K562 (cell line): ENCODE measurements around the gene PTPN9. TPM values are rescaled to one million over a fixed set of nuclear protein-coding genes. Genes with fewer than 3 reads are reported as not detected.
A peak's percentile ranks its signal among the peaks of the same experiment; 100 is the strongest.

Experiments
- COPS2 ChIP-seq: fragments of 450-650 bp; conservative IDR thresholded peaks from 2 replicates; pipeline ENCODE4 v1.6.1; 2016; ENCODE audit warnings: mild to moderate bottlenecking, moderate library complexity
- KAT8 ChIP-seq: fragments of 450-650 bp; IDR thresholded peaks from 2 replicates; pipeline ENCODE4 v1.6.1; 2016; ENCODE audit warnings: low read depth, mild to moderate bottlenecking
- MEIS2 ChIP-seq: fragments of 450-650 bp; IDR thresholded peaks from 2 replicates; pipeline ENCODE4 v1.6.1; 2014; ENCODE audit warnings: mild to moderate bottlenecking; ENCODE audit not compliant: partially characterized antibody
- RBFOX2 ChIP-seq: fragments of 200-400 bp; formaldehyde crosslinking; IDR thresholded peaks from 2 replicates; pipeline ENCODE4 v1.6.1; 2017; ENCODE audit warnings: low read depth, mild to moderate bottlenecking, low read length, moderate library complexity
- SIN3A ChIP-seq, 2 experiments: fragments of 150-350 bp in 1 of 2; IDR thresholded peaks; 2 replicates each; pipeline ENCODE4 v1.6.1; 2011 to 2016; ENCODE audit warnings: borderline replicate concordance in 2 of 2, low read depth in 2 of 2, low read length in 2 of 2, mild to moderate bottlenecking in 2 of 2, moderate library complexity in 2 of 2; ENCODE audit not compliant: control insufficient read depth in 1 of 2
- SREBF1 ChIP-seq: fragments of 150-350 bp; IDR thresholded peaks from 2 replicates; pipeline ENCODE4 v1.6.1; 2014; ENCODE audit warnings: antibody characterized with exemption, low read depth, low read length, borderline replicate concordance
- TAF1 ChIP-seq: IDR thresholded peaks from 2 replicates; pipeline ENCODE4 v1.6.1; 2011; ENCODE audit warnings: mild to moderate bottlenecking, low read length, moderate library complexity; ENCODE audit not compliant: insufficient read depth, control insufficient read depth, severe bottlenecking; ENCODE audit errors: extremely low read depth
- TSC22D4 ChIP-seq: fragments of 450-650 bp; IDR thresholded peaks from 2 replicates; pipeline ENCODE4 v1.6.1; 2016; ENCODE audit warnings: missing genetic modification characterization, missing biosample characterization, control low read depth
- ZBTB7A ChIP-seq: IDR thresholded peaks from 2 replicates; pipeline ENCODE4 v1.6.1; 2011; ENCODE audit warnings: low read depth, mild to moderate bottlenecking, low read length, moderate library complexity, borderline replicate concordance; ENCODE audit not compliant: control insufficient read depth
- ZNF263 ChIP-seq: sonication (generic); formaldehyde crosslinking; IDR thresholded peaks from 2 replicates; pipeline ENCODE4 v1.8.0; 2022; ENCODE audit warnings: mild to moderate bottlenecking, missing genetic modification reagents, borderline replicate concordance
- ZNF586 ChIP-seq: fragments of 450-650 bp; formaldehyde crosslinking; conservative IDR thresholded peaks from 2 replicates; pipeline ENCODE4 v1.4.0; 2020; ENCODE audit warnings: mild to moderate bottlenecking, moderate library complexity
- polyA plus RNA-seq, 8 experiments: library from polyadenylated mRNA; depleted of rRNA in 4 of 8; stranded (reverse) in 5 of 8; unstranded in 3 of 8; fragments of >200 nt; fragmentation: Nextera tagmentation in 2 of 8; fragmentation: Illumina TruSeq in 1 of 8; extraction: Ambion mirVana in 2 of 8; extraction: Trizol in 1 of 8; gene quantifications; 2 replicates each; pipeline versions ENCODE4 v1.2.1 to v1.2.3, GENCODE V29; 2011 to 2014; ENCODE audit warnings: inconsistent platforms in 1 of 8, missing spikeins in 1 of 8
- total RNA-seq, 7 experiments: library from RNA; depleted of rRNA in 6 of 7; stranded (reverse); fragments of >200 nt in 6 of 7; fragmentation: Illumina TruSeq in 2 of 7; extraction: Trizol in 2 of 7; gene quantifications; 2 replicates each; pipeline versions ENCODE4 v1.2.1 to v1.2.3, GENCODE V29; 2011 to 2021; ENCODE audit warnings: low replicate concordance in 1 of 7
- TF ChIP-seq, protein P1 (sequence below): sonication (generic); formaldehyde crosslinking; IDR thresholded peaks from 2 replicates; pipeline ENCODE4 v1.4.0; 2020; ENCODE audit warnings: mild to moderate bottlenecking, missing genetic modification reagents
- TF ChIP-seq, protein P2 (sequence below): fragments of 450-650 bp; IDR thresholded peaks from 2 replicates; pipeline ENCODE4 v1.6.1; 2016; ENCODE audit warnings: low read depth
- TF ChIP-seq, protein P3 (sequence below): fragments of 450-650 bp; conservative IDR thresholded peaks from 2 replicates; pipeline ENCODE4 v1.6.1; 2016; ENCODE audit warnings: missing genetic modification characterization, low read depth, mild to moderate bottlenecking, control low read depth, missing compliant biosample characterization

Gene PTPN9
- total and polyA plus RNA-seq, 9 of the 15 experiments (the other 6 are each of a cell fraction or from before 2014, with no cell fraction given) = 5.0 to 24.0 (median 14.2) TPM

DNA sequence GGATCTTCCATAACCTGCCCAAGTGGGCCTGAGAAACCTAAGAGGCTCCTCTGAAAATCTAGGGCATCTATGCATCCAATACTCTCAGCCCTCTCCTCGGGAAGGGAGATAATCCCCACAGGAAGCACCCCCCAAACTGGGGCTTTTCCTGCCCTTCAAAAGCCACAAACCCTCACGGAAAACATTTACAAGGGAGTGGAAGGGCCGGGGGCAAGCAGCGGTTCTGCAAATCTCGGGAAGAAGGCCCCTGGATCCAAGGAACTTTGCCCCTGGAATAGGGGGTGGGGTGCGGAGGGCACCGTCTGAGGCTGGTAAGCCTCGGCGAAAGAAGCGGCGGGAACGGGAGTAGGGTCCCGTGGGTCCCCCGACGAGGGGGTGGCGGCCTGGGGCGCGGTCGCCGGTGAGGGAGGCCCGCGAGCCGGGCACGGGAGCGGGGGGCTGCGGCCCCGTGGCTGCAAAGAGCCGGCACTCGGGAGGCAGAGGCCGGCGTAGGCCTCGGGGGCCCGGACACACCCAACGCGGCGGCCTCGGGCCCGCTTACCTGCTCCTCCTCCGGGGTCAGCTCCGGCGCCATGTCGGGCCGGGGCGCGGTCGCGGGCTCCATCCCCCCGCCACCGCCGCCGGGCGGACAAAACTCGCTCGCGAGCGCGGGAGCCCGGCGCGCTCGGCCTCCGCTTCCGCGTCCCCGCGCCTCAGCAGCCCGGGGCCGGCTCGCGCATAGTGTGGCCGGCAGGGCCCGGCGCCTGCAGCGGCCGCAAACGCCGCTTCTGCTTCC is 755 bp downstream of the PTPN9 start (continued):
- TF ChIP-seq KAT8 (no peak), ZNF263 (CRISPR knock-in tag) (0 out of 2 replicates have a peak, but pooled peaks have one; percentile 26), MEIS2 (no peak), SIN3A (IDR thresholded peaks at IDR 0.05; ENCODE audit: borderline replicate concordance in 2 of 2, control insufficient read depth in 1 of 2, low read depth in 2 of 2, low read length in 2 of 2) (peak in 1 of 2 experiments; percentile 42; a peak in 1 of 4 replicates), RBFOX2 (peak; percentile 75), TAF1 (peak; percentile 54), ZNF586 (CRISPR knock-in tag) (no peak), ZBTB7A (peak; percentile 59; the same call in 1 of the 2 replicates), SREBF1 (no peak), COPS2 (no peak), TSC22D4 (tag) (no peak)
- TF ChIP-seq, protein P1, sequence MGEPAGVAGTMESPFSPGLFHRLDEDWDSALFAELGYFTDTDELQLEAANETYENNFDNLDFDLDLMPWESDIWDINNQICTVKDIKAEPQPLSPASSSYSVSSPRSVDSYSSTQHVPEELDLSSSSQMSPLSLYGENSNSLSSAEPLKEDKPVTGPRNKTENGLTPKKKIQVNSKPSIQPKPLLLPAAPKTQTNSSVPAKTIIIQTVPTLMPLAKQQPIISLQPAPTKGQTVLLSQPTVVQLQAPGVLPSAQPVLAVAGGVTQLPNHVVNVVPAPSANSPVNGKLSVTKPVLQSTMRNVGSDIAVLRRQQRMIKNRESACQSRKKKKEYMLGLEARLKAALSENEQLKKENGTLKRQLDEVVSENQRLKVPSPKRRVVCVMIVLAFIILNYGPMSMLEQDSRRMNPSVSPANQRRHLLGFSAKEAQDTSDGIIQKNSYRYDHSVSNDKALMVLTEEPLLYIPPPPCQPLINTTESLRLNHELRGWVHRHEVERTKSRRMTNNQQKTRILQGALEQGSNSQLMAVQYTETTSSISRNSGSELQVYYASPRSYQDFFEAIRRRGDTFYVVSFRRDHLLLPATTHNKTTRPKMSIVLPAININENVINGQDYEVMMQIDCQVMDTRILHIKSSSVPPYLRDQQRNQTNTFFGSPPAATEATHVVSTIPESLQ (CRISPR knock-in tag) = peak; percentile 38; the same call in 1 of the 2 replicates
- TF ChIP-seq, protein P2, sequence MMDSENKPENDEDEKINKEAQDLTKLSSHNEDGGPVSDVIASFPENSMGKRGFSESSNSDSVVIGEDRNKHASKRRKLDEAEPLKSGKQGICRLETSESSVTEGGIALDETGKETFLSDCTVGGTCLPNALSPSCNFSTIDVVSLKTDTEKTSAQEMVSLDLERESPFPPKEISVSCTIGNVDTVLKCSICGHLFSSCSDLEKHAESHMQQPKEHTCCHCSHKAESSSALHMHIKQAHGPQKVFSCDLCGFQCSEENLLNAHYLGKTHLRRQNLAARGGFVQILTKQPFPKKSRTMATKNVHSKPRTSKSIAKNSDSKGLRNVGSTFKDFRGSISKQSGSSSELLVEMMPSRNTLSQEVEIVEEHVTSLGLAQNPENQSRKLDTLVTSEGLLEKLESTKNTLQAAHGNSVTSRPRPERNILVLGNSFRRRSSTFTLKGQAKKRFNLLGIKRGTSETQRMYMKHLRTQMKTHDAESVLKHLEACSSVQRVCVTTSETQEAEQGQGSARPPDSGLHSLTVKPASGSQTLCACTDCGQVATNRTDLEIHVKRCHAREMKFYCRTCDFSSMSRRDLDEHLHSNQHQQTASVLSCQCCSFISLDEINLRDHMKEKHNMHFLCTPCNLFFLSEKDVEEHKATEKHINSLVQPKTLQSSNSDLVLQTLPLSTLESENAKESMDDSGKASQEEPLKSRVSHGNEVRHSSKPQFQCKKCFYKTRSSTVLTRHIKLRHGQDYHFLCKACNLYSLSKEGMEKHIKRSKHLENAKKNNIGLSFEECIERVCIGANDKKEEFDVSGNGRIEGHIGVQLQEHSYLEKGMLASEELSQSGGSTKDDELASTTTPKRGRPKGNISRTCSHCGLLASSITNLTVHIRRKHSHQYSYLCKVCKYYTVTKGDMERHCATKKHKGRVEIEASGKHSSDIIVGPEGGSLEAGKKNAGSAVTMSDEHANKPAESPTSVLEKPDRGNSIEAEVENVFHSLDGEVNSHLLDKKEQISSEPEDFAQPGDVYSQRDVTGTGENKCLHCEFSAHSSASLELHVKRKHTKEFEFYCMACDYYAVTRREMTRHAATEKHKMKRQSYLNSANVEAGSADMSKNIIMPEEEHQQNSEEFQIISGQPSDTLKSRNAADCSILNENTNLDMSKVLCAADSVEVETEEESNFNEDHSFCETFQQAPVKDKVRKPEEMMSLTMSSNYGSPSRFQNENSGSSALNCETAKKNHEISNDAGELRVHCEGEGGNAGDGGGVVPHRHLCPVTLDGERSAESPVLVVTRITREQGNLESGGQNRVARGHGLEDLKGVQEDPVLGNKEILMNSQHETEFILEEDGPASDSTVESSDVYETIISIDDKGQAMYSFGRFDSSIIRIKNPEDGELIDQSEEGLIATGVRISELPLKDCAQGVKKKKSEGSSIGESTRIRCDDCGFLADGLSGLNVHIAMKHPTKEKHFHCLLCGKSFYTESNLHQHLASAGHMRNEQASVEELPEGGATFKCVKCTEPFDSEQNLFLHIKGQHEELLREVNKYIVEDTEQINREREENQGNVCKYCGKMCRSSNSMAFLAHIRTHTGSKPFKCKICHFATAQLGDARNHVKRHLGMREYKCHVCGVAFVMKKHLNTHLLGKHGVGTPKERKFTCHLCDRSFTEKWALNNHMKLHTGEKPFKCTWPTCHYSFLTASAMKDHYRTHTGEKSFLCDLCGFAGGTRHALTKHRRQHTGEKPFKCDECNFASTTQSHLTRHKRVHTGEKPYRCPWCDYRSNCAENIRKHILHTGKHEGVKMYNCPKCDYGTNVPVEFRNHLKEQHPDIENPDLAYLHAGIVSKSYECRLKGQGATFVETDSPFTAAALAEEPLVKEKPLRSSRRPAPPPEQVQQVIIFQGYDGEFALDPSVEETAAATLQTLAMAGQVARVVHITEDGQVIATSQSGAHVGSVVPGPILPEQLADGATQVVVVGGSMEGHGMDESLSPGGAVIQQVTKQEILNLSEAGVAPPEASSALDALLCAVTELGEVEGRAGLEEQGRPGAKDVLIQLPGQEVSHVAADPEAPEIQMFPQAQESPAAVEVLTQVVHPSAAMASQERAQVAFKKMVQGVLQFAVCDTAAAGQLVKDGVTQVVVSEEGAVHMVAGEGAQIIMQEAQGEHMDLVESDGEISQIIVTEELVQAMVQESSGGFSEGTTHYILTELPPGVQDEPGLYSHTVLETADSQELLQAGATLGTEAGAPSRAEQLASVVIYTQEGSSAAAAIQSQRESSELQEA = no peak
- TF ChIP-seq, protein P3, sequence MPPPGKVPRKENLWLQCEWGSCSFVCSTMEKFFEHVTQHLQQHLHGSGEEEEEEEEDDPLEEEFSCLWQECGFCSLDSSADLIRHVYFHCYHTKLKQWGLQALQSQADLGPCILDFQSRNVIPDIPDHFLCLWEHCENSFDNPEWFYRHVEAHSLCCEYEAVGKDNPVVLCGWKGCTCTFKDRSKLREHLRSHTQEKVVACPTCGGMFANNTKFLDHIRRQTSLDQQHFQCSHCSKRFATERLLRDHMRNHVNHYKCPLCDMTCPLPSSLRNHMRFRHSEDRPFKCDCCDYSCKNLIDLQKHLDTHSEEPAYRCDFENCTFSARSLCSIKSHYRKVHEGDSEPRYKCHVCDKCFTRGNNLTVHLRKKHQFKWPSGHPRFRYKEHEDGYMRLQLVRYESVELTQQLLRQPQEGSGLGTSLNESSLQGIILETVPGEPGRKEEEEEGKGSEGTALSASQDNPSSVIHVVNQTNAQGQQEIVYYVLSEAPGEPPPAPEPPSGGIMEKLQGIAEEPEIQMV (tag) = no peak
